ENCODE measurements around the gene RNF115. TPM values are rescaled to one million over a fixed set of nuclear protein-coding genes. Genes with fewer than 3 reads are reported as not detected.
"Not testable (repeated sequence)": the region's sequence is repeated elsewhere in the genome, so short reads cannot be mapped to it uniquely, and the experiment has no call there.

The RNF115 gene
- total and polyA plus RNA-seq, 11 donors = 20.5 to 76.5 (median 51.2) TPM

DNA sequence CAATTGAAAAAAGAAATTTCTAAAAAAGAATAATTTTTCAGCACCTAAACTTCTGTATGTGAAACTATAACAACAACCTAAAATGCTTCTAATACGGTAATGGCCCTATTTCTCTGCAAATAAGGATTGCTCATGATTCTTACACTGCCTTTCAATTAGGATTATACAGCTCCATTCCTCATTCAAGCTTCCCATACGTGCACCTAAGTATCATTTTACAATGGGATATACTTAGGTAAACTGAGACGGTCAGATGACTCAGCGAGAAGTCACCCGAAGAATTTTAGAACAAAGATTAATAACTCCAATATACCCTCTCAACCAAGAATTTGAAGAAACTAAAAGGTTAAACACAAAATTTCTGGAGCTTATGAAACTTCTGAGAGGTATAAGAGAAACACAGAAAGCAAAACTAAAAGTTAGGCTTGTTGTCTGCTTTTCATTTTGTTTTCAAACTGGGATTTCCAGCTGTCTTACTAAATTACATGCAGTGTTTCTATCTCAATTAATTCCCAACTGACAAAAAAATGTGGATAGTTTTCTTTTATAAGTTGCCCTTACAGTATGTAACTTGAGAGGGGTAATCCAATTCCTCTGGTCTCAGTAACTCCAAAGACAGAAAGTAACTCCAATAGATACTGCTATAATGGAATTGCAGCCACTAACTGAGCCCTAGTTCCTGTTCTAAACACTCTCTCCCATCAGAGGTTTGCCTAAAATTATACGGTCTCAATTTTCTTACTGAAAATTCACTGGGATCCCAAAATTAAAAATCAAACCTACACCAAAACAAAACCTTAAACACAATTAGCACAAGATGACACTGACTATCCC lies 10.7 kb downstream of the RNF115 start:
- H3K36me3 ChIP-seq; H3K27me3 ChIP-seq; H3K4me3 ChIP-seq; DNase-seq; intact Hi-C loops (cut with DNase I); H3K9me3 ChIP-seq; H3K4me1 ChIP-seq: not testable (repeated sequence)
- peak overlapping the region in 1 of 12 donors; percentile 10 for H3K27ac ChIP-seq
- peak in 1 of 4 donors; percentile 38 for ATAC-seq
- WGBS, 4 donors = 70 to 82% (median 75%) methylated on average over 5 to 6 of the region's 6 CpGs

DNA sequence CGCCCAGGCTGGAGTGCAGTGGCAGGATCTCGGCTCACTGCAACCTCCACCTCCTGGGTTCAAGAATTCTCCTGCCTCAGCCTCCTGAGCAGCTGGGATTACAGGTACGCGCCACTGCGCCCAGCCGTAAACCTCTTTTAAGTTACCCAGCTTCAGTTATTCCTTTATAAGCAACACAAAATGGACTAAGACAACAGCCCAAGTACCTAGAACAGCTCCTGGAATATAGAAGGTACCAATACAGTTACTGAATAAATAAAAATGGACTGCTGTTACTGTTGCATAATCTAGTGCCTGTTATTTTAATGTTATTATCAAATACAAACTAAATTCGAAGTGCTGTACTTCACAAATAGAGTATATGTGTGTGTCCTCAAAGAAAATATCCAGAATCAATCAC lies 17.1 kb downstream of the RNF115 start:
- no peak overlapping the region for H3K4me3 ChIP-seq
- ATAC-seq (no peak), DNase-seq (no peak)
- H3K27me3 ChIP-seq = no peaks in the 10 kb centered on the region
- no peaks in the 10 kb centered on the region for H3K9me3 ChIP-seq
- WGBS, 4 donors = 92 to 98% (median 94%) methylated on average over 7 of the region's 7 CpGs
- intact Hi-C loops (cut with DNase I) = loop anchor here in 1 of 10 donors (10.0 kb wide), 1 partner anchor 62 kb away; no protein-coding TSS in a partner anchor
- no peak overlapping the region for H3K27ac ChIP-seq
- H3K4me1 ChIP-seq = peaks cover 2 to 56% (median 25%) of the 10 kb centered on the region in 12 donors
- peaks cover 0 to 4% (median 0%) of the 10 kb centered on the region in 9 donors for H3K36me3 ChIP-seq
- TF ChIP-seq, protein P1, sequence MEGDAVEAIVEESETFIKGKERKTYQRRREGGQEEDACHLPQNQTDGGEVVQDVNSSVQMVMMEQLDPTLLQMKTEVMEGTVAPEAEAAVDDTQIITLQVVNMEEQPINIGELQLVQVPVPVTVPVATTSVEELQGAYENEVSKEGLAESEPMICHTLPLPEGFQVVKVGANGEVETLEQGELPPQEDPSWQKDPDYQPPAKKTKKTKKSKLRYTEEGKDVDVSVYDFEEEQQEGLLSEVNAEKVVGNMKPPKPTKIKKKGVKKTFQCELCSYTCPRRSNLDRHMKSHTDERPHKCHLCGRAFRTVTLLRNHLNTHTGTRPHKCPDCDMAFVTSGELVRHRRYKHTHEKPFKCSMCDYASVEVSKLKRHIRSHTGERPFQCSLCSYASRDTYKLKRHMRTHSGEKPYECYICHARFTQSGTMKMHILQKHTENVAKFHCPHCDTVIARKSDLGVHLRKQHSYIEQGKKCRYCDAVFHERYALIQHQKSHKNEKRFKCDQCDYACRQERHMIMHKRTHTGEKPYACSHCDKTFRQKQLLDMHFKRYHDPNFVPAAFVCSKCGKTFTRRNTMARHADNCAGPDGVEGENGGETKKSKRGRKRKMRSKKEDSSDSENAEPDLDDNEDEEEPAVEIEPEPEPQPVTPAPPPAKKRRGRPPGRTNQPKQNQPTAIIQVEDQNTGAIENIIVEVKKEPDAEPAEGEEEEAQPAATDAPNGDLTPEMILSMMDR (IDR thresholded peaks at IDR 0.05) = no peak
- no peak for TF ChIP-seq POLR2A (IDR thresholded peaks at IDR 0.05)

DNA sequence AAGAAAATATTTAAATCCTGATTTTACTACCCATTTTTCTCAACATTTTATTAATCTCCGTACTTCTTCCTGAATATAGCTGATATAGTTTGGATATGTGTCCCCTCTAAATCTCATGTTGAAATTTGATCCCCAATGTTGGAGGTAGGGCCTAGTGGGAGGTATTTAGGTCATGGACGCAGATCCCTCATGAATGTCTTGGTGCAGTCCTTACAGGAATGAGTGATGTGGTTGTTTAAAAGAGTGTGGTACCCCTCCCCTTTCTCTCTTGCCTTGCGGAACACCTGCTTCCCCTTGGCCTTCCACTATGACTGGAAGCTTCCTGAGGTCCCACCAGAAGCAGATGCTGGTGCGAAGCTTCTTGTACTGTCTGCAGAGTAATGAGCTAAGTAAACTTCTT lies 17.5 kb downstream of the RNF115 start:
- Histone ChIP-seq H3K4me1 (peaks cover 2 to 56% (median 25%) of the 10 kb centered on the region in 12 donors), H3K4me3 (no peak overlapping the region), H3K36me3 (peaks cover 0 to 4% (median 0%) of the 10 kb centered on the region in 9 donors), H3K27ac (no peak overlapping the region), H3K27me3 (no peaks in the 10 kb centered on the region), H3K9me3 (no peaks in the 10 kb centered on the region)
- ATAC-seq (no peak), DNase-seq (no peak)
- TF ChIP-seq, protein P1 (IDR thresholded peaks at IDR 0.05) = no peak
- TF ChIP-seq POLR2A (IDR thresholded peaks at IDR 0.05) = no peak
- intact Hi-C loops (cut with DNase I) = loop anchor here in 1 of 10 donors (10.0 kb wide), 1 partner anchor 62 kb away; no protein-coding TSS in a partner anchor
- WGBS, 4 donors = 96 to 97% (median 97%) methylated on average over 4 of the region's 4 CpGs

DNA sequence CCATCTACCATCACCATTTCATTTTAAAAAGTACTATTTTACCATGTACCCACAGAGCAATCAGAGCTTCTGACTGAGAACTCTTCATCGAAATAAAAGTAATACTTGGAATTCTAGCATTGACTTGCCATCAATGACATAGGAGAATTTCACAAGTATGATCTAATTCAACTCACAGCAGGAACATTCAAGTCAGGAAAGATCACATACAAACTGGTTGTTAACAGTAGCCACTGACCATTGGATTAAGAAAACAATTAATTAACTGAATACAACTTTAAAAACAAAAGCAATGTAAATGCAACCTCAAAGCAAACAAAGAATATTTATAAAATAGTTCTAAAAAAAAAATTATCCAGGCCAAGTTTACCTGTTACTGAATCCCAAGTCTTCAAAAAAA lies 18.8 kb downstream of the RNF115 start:
- 70 to 85% (median 80%) methylated on average over 1 of the region's 1 CpG for WGBS, 4 donors
- H3K27ac ChIP-seq = no peak overlapping the region
- no peak for DNase-seq
- H3K4me1 ChIP-seq = peaks cover 2 to 64% (median 35%) of the 10 kb centered on the region in 12 donors
- H3K4me3 ChIP-seq = no peak overlapping the region
- H3K36me3 ChIP-seq = peaks cover 0 to 4% (median 0%) of the 10 kb centered on the region in 9 donors
- intact Hi-C loops (cut with DNase I) = loop anchor here in 1 of 10 donors (10.0 kb wide), 1 partner anchor 60 kb away; no protein-coding TSS in a partner anchor
- no peaks in the 10 kb centered on the region for H3K27me3 ChIP-seq
- TF ChIP-seq POLR2A (IDR thresholded peaks at IDR 0.05) = no peak
- TF ChIP-seq, protein P1 (IDR thresholded peaks at IDR 0.05) = no peak
- no peaks in the 10 kb centered on the region for H3K9me3 ChIP-seq
- no peak for ATAC-seq
